ENCODE data around the gene ZDHHC9.

Gene ZDHHC9

DNA sequence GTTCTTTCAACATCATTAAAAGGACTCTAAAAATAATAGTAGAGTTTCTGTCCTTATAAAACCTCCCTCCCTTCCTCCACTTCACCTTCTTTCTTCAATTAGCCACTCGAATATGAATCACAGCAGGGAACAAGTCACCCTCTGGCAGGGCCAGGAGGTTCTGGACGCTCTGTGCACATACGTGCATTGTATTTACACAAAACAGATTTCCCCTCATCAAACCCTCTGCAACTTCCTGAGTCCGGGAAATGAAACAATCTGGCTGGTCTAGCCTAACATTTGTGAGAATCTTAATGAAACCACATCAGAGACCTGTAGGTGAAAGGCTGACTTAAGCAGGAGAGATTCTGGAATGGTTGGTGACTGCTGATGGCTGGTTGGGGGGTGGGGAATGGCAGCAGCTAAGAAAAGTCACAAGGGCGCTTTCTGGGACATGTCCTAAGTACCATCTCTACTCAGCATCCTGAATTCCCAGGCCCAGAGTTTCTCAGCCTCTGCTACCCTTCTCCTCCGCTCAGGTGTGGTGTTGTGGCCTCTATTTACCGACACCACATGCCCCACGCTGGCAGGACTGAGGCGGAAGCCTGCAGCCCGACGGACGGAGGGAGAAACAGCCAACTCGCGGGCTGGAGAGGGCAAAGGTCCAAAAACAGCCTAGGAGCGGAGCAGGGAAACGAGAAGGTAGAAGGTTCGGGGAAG is 1.0 kb downstream of the ZDHHC9 start:
- Histone ChIP-seq H3K36me3 (ENCODE audit: insufficient read depth, low read length) (no peaks in the 10 kb centered on the region), H3K4me3 (ENCODE audit: low read depth in 1 of 2, low read length in 2 of 2) (peak overlapping the region; percentile 59 to 91), H4K20me1 (ENCODE audit: insufficient read depth, low read length) (no peaks in the 10 kb centered on the region), H2AFZ (ENCODE audit: low read depth, low read length) (peak overlapping the region; percentile 86), H3K9me3 (ENCODE audit: insufficient read depth, low read length, severe bottlenecking) (no peaks in the 10 kb centered on the region), H3K79me2 (ENCODE audit: insufficient read depth, low read length) (no peaks in the 10 kb centered on the region), H3K4me1 (ENCODE audit: insufficient read depth, low read length) (peaks cover 21% of the 10 kb centered on the region), H3K4me2 (ENCODE audit: insufficient read depth, low read length) (peak overlapping the region; percentile 95), H3K27ac (ENCODE audit: low read length) (peak overlapping the region; percentile 36; the same call in 1 of the 2 replicates), H3K27me3 (ENCODE audit: insufficient read depth, low read length, poor library complexity) (no peaks in the 10 kb centered on the region), H3K9ac (ENCODE audit: low read depth, low read length) (peak overlapping the region; percentile 61)
- TF ChIP-seq, protein P1, sequence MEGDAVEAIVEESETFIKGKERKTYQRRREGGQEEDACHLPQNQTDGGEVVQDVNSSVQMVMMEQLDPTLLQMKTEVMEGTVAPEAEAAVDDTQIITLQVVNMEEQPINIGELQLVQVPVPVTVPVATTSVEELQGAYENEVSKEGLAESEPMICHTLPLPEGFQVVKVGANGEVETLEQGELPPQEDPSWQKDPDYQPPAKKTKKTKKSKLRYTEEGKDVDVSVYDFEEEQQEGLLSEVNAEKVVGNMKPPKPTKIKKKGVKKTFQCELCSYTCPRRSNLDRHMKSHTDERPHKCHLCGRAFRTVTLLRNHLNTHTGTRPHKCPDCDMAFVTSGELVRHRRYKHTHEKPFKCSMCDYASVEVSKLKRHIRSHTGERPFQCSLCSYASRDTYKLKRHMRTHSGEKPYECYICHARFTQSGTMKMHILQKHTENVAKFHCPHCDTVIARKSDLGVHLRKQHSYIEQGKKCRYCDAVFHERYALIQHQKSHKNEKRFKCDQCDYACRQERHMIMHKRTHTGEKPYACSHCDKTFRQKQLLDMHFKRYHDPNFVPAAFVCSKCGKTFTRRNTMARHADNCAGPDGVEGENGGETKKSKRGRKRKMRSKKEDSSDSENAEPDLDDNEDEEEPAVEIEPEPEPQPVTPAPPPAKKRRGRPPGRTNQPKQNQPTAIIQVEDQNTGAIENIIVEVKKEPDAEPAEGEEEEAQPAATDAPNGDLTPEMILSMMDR (IDR thresholded peaks at IDR 0.05; ENCODE audit: borderline replicate concordance, extremely low read depth, low read length, poor library complexity, severe bottlenecking): no peak
- TF ChIP-seq EZH2 (IDR thresholded peaks at IDR 0.05; ENCODE audit: borderline replicate concordance, low read depth, low read length, severe bottlenecking): no peak
- DNase-seq: no peak
- no peak for ATAC-seq (ENCODE audit: insufficient read depth, low read depth)

GRCh38 chrX:129840344-129840743 is 3.3 kb downstream of the ZDHHC9 start:
- Histone ChIP-seq H3K9ac (ENCODE audit: low read depth, low read length) (no peak overlapping the region), H3K4me1 (ENCODE audit: insufficient read depth, low read length) (peaks cover 21% of the 10 kb centered on the region), H3K36me3 (ENCODE audit: insufficient read depth, low read length) (no peaks in the 10 kb centered on the region), H2AFZ (ENCODE audit: low read depth, low read length) (no peak overlapping the region), H3K4me2 (ENCODE audit: insufficient read depth, low read length) (no peak overlapping the region; the same call in 1 of the 2 replicates), H3K27me3 (ENCODE audit: insufficient read depth, low read length, poor library complexity) (no peaks in the 10 kb centered on the region), H3K9me3 (ENCODE audit: insufficient read depth, low read length, severe bottlenecking) (no peaks in the 10 kb centered on the region), H3K27ac (ENCODE audit: low read length) (no peak overlapping the region), H3K79me2 (ENCODE audit: insufficient read depth, low read length) (no peaks in the 10 kb centered on the region), H4K20me1 (ENCODE audit: insufficient read depth, low read length) (no peaks in the 10 kb centered on the region), H3K4me3 (ENCODE audit: low read depth in 1 of 2, low read length in 2 of 2) (no peak overlapping the region)
- ATAC-seq (ENCODE audit: insufficient read depth, low read depth) (no peak), DNase-seq (no peak)
- TF ChIP-seq EZH2 (IDR thresholded peaks at IDR 0.05; ENCODE audit: borderline replicate concordance, low read depth, low read length, severe bottlenecking): no peak
- TF ChIP-seq, protein P1 (IDR thresholded peaks at IDR 0.05; ENCODE audit: borderline replicate concordance, extremely low read depth, low read length, poor library complexity, severe bottlenecking): no peak

DNA sequence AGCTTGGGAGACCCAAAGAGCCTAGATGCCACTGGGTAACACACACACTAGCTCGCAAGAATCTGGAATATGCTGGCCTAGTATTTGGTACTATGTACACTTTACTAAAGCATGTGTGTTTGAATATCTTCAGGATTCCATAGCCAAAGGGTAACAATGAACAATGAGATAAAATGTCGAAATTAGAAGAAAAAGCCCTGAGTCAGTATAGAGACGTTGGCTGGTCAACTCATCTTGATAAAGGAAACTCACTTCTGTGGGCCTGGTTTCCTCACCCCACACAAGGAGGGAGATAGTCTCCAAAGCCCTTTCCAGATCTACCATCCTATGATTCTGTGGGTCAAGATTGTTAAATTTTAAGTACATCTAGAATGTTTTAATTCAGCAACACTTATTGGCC is 6.9 kb downstream of the ZDHHC9 start:
- no peak overlapping the region for H3K9ac ChIP-seq (ENCODE audit: low read depth, low read length)
- H3K36me3 ChIP-seq (ENCODE audit: insufficient read depth, low read length): 0 out of 2 replicates have a peak, but pooled peaks cover 3% of the 10 kb centered on the region
- no peak overlapping the region for H3K4me3 ChIP-seq (ENCODE audit: low read depth in 1 of 2, low read length in 2 of 2)
- ATAC-seq (ENCODE audit: insufficient read depth, low read depth) (no peak), DNase-seq (no peak)
- H3K27me3 ChIP-seq (ENCODE audit: insufficient read depth, low read length, poor library complexity): no peaks in the 10 kb centered on the region
- H4K20me1 ChIP-seq (ENCODE audit: insufficient read depth, low read length): no peaks in the 10 kb centered on the region
- H3K27ac ChIP-seq (ENCODE audit: low read length): no peak overlapping the region
- H3K4me2 ChIP-seq (ENCODE audit: insufficient read depth, low read length): no peak overlapping the region
- H3K9me3 ChIP-seq (ENCODE audit: insufficient read depth, low read length, severe bottlenecking): no peaks in the 10 kb centered on the region
- H3K4me1 ChIP-seq (ENCODE audit: insufficient read depth, low read length): peaks cover 3% of the 10 kb centered on the region; the same call in 1 of the 2 replicates
- TF ChIP-seq EZH2 (IDR thresholded peaks at IDR 0.05; ENCODE audit: borderline replicate concordance, low read depth, low read length, severe bottlenecking): no peak
- TF ChIP-seq, protein P1 (IDR thresholded peaks at IDR 0.05; ENCODE audit: borderline replicate concordance, extremely low read depth, low read length, poor library complexity, severe bottlenecking): no peak
- no peaks in the 10 kb centered on the region for H3K79me2 ChIP-seq (ENCODE audit: insufficient read depth, low read length)
- H2AFZ ChIP-seq (ENCODE audit: low read depth, low read length): no peak overlapping the region
